GM23248 (cell line): ENCODE results near the gene VEZT.

Experiments used
- EZH2 ChIP-seq: fragments of 200-600 bp; sonication (generic); IDR thresholded peaks from 2 replicates; pipeline ENCODE4 v1.6.1; 2018; ENCODE audit warnings: antibody characterized with exemption, mild to moderate bottlenecking; ENCODE audit not compliant: insufficient read depth, poor library complexity, severe bottlenecking
- EZH2phosphoT487 ChIP-seq: fragments of 200-600 bp; sonication (generic); IDR thresholded peaks from 2 replicates; pipeline ENCODE4 v1.6.1; 2018; ENCODE audit warnings: antibody characterized with exemption, moderate library complexity, mild to moderate bottlenecking, low read depth; ENCODE audit not compliant: insufficient read depth

DNA sequence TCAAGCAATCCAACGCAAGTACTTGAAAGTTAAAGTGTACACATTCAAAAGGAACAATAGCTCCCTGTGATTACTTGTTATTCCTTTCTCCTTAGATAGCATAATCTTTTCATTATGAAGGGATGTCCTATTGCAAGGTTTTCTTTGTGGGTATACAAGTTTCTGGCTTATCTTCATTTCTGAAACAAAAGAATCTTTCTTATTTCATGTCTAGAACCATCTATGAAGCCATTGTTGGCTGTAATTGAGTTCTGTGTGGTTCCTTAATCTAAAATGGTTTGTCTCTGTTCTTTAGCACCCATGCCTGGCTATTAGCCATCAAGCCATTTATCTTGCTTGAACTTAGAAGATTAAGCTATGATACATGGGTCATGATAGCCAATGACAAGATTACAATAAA, 95.0 kb downstream of the VEZT start:
- no peak for TF ChIP-seq EZH2
- no peak for TF ChIP-seq EZH2phosphoT487
